CD14-positive monocyte (primary cell): ENCODE results near the gene ZP1. TPM values are rescaled to one million over a fixed set of nuclear protein-coding genes. Genes with fewer than 3 reads are reported as not detected.

Experiments used
- DNase-seq, 3 donors: peaks; one replicate each; pipeline ENCODE4 v3.0.0-alpha.2; 2011 to 2022
- H2AFZ ChIP-seq: 2 replicates; pipeline ENCODE4 v1.6.0; 2012; ENCODE audit warnings: mild to moderate bottlenecking, low read depth, low read length, inconsistent platforms; ENCODE audit not compliant: insufficient read depth, poor library complexity, severe bottlenecking
- H3K27ac ChIP-seq, 2 donors: 1 replicate in 1 of 2; 2 replicates in 1 of 2; pipeline ENCODE4 v1.5.1; 2012 to 2013; ENCODE audit warnings: low read length in 2 of 2, control low read depth in 1 of 2, inconsistent platforms in 1 of 2, low read depth in 1 of 2, mild to moderate bottlenecking in 1 of 2
- H3K27me3 ChIP-seq, 2 donors: one replicate each; pipeline versions ENCODE4 v1.6.0 to v1.6.1; 2011 to 2013; ENCODE audit warnings: low read length in 2 of 2; ENCODE audit not compliant: control insufficient read depth in 2 of 2, insufficient read depth in 2 of 2
- H3K36me3 ChIP-seq, 2 donors: replicated peaks in 1 of 2; 1 replicate in 1 of 2; 2 replicates in 1 of 2; pipeline versions ENCODE4 v1.5.1 to v1.6.1; 2012 to 2013; ENCODE audit warnings: low read length in 2 of 2, control low read depth in 1 of 2, inconsistent platforms in 1 of 2, mild to moderate bottlenecking in 1 of 2; ENCODE audit not compliant: insufficient read depth in 2 of 2, control insufficient read depth in 1 of 2
- H3K4me1 ChIP-seq, 2 donors: 1 replicate in 1 of 2; 2 replicates in 1 of 2; pipeline versions ENCODE4 v1.5.1 to v1.6.1; 2012 to 2013; ENCODE audit warnings: low read length in 2 of 2, control low read depth in 1 of 2, inconsistent platforms in 1 of 2, mild to moderate bottlenecking in 1 of 2, moderate library complexity in 1 of 2; ENCODE audit not compliant: insufficient read depth in 2 of 2, control insufficient read depth in 1 of 2
- H3K4me2 ChIP-seq: replicated peaks from 2 replicates; pipeline ENCODE3; 2012; ENCODE audit warnings: low read length, moderate library complexity, mild to moderate bottlenecking; ENCODE audit not compliant: poor library complexity, severe bottlenecking; ENCODE audit errors: extremely low read depth
- H3K4me3 ChIP-seq, 3 experiments: fragments of 200-600 bp in 1 of 3; sonication (generic) in 1 of 3; replicated peaks in 1 of 3; 1 replicate in 2 of 3; 2 replicates in 1 of 3; pipeline ENCODE4 v1.5.1; 2011 to 2013; ENCODE audit warnings: low read length in 3 of 3, mild to moderate bottlenecking in 3 of 3, control low read depth in 2 of 3, low read depth in 2 of 3, inconsistent platforms in 1 of 3, moderate library complexity in 1 of 3
- H3K79me2 ChIP-seq: 2 replicates; pipeline ENCODE4 v1.6.0; 2012; ENCODE audit warnings: mild to moderate bottlenecking, control low read depth, inconsistent platforms, low read length, moderate library complexity; ENCODE audit not compliant: insufficient read depth
- H3K9ac ChIP-seq: 2 replicates; pipeline ENCODE4 v1.6.0; 2017; ENCODE audit warnings: low read length, mild to moderate bottlenecking; ENCODE audit not compliant: insufficient read depth, poor library complexity, severe bottlenecking
- H3K9me3 ChIP-seq, 2 donors: replicated peaks in 1 of 2; 1 replicate in 1 of 2; 2 replicates in 1 of 2; pipeline versions ENCODE4 v1.5.1 to v1.6.1; 2012 to 2013; ENCODE audit warnings: low read length in 2 of 2, control low read depth in 1 of 2; ENCODE audit not compliant: control insufficient read depth in 1 of 2, insufficient read depth in 1 of 2
- H4K20me1 ChIP-seq: 2 replicates; pipeline ENCODE4 v1.6.0; 2012; ENCODE audit warnings: mild to moderate bottlenecking, low read length, control low read depth, moderate library complexity; ENCODE audit not compliant: insufficient read depth
- H3K27ac Mint-ChIP-seq, 7 donors: one replicate each; pipeline ENCODE4 v1.8.0; 2020; ENCODE audit warnings: mild to moderate bottlenecking in 7 of 7, mixed read lengths in 7 of 7, moderate library complexity in 6 of 7, inconsistent platforms in 2 of 7
- H3K27me3 Mint-ChIP-seq, 3 donors: one replicate each; pipeline ENCODE4 v1.8.0; 2021 to 2022; ENCODE audit warnings: low read depth in 3 of 3, mild to moderate bottlenecking in 3 of 3, mixed read lengths in 3 of 3, moderate library complexity in 3 of 3, inconsistent platforms in 1 of 3
- H3K36me3 Mint-ChIP-seq, 2 donors: one replicate each; pipeline ENCODE4 v1.8.0; 2020; ENCODE audit warnings: mixed read lengths in 2 of 2, inconsistent platforms in 1 of 2, mild to moderate bottlenecking in 1 of 2
- H3K4me1 Mint-ChIP-seq: one replicate; pipeline ENCODE4 v1.8.0; 2020; ENCODE audit warnings: mild to moderate bottlenecking, mixed read lengths
- H3K4me3 Mint-ChIP-seq, 2 donors: one replicate each; pipeline ENCODE4 v1.8.0; 2020; ENCODE audit warnings: mild to moderate bottlenecking in 2 of 2, mixed read lengths in 2 of 2, moderate library complexity in 1 of 2
- H3K9me3 Mint-ChIP-seq, 7 donors: one replicate each; pipeline ENCODE4 v1.8.0; 2020 to 2022; ENCODE audit warnings: mixed read lengths in 7 of 7, mild to moderate bottlenecking in 6 of 7, moderate library complexity in 6 of 7, inconsistent platforms in 2 of 7
- WGBS: methylation state at CpG from one replicate; pipeline ENCODE4 v1.1.5; 2013; ENCODE audit warnings: missing lambda C conversion rate; ENCODE audit not compliant: insufficient coverage; 5-methylcytosine and 5-hydroxymethylcytosine counted together
- intact Hi-C, 2 donors: fragments of 100-400 bp; cut with micrococcal nuclease; formaldehyde crosslinking; loops; one replicate each; pipeline versions ENCODE4 v1.15.0 to v1.15.1; 2023
- polyA plus RNA-seq, 3 donors: library from polyadenylated mRNA; depleted of rRNA in 1 of 3; unstranded in 2 of 3; stranded (reverse) in 1 of 3; fragments of 300-500 nt in 2 of 3; fragments of >200 nt in 1 of 3; fragmentation: Illumina TruSeq in 2 of 3; gene quantifications; 1 replicate in 2 of 3; 2 replicates in 1 of 3; pipeline ENCODE4 v1.2.3, GENCODE V29; 2012 to 2021
- TF ChIP-seq, protein P1 (sequence below): fragments of 200-600 bp; IDR thresholded peaks from one replicate; pipeline ENCODE4 v1.8.0; 2022; ENCODE audit warnings: antibody characterized with exemption, mild to moderate bottlenecking

The ZP1 gene
- polyA plus RNA-seq, 3 donors: 0.09 to 0.40 TPM; not detected in 1

DNA sequence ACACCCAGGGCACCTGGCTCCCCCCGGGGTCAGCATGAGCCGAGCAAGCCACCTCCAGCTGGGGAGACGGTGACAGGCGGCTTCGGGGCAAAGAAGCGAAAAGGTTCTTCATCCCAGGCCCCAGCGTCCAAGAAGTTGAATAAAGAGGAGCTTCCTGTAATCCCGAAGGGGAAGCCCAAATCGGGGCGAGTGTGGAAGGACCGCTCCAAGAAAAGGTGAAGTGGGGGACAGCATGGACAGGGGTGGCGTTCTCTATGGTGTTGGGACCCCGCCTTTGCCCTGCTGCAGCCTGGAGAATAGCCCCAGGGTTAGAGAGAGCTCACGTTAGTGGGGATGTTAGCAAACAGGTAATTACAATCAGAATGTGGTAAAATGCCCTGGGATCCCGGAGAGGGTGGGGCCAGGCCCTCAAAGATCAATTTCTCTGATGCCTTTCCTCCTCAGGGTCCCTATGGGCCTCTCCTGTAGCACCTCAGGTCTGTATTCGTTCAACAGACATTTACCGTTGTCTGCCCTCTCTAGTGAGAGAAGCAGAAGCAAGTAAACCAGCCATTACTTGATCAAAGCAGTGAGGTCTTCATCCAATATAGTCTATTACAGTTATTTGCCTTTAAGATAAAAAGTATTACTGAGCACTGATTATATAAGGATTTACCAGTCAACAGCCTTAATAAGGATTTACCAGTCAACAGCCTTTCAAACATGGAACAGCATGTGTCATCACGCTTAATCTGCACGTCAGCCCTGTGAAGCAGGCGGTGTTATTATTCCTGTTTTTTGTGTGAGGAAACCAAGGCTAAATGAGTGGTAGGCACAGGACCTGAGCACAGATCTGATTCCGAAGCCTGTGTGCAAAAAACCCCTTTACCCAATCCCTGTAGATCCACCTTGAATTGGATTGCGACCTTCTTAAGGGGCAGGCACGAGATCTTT, 24.4 kb upstream of the ZP1 start:
- peak overlapping the region; percentile 71 to 91 (median 89) for H3K4me3 ChIP-seq
- WGBS: 4% methylated on average over 15 of the region's 23 CpGs
- TF ChIP-seq, protein P1, sequence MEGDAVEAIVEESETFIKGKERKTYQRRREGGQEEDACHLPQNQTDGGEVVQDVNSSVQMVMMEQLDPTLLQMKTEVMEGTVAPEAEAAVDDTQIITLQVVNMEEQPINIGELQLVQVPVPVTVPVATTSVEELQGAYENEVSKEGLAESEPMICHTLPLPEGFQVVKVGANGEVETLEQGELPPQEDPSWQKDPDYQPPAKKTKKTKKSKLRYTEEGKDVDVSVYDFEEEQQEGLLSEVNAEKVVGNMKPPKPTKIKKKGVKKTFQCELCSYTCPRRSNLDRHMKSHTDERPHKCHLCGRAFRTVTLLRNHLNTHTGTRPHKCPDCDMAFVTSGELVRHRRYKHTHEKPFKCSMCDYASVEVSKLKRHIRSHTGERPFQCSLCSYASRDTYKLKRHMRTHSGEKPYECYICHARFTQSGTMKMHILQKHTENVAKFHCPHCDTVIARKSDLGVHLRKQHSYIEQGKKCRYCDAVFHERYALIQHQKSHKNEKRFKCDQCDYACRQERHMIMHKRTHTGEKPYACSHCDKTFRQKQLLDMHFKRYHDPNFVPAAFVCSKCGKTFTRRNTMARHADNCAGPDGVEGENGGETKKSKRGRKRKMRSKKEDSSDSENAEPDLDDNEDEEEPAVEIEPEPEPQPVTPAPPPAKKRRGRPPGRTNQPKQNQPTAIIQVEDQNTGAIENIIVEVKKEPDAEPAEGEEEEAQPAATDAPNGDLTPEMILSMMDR: no peak
- H3K36me3 ChIP-seq: peaks cover 6 to 10% of the 10 kb centered on the region in 2 donors
- no peaks in the 10 kb centered on the region for H4K20me1 ChIP-seq
- intact Hi-C loops: loop anchor here in 1 of 2 donors (5.0 kb wide), 1 partner anchor 64 kb away; the partner anchor contains the start of gene PRPF19
- Mint-ChIP-seq H3K36me3 (peaks cover 18% of the 10 kb centered on the region in 2 donors), H3K27me3 (peaks cover 0 to 5% (median 0%) of the 10 kb centered on the region in 3 donors), H3K9me3 (no peaks in the 10 kb centered on the region), H3K4me1 (peaks cover 43% of the 10 kb centered on the region), H3K27ac (peak overlapping the region; percentile 68 to 92 (median 86)), H3K4me3 (peak overlapping the region; percentile 86 to 90)
- peaks cover 31% of the 10 kb centered on the region for H3K79me2 ChIP-seq
- H3K27me3 ChIP-seq: no peaks in the 10 kb centered on the region
- peak in 1 of 3 donors; percentile 39 for DNase-seq
- peaks cover 33 to 41% of the 10 kb centered on the region in 2 donors for H3K4me1 ChIP-seq
- peak overlapping the region; percentile 78 for H3K9ac ChIP-seq
- peak overlapping the region; percentile 95 for H3K4me2 ChIP-seq
- no peaks in the 10 kb centered on the region for H3K9me3 ChIP-seq
- H2AFZ ChIP-seq: peak overlapping the region; percentile 98
- peak overlapping the region; percentile 56 to 85 for H3K27ac ChIP-seq

DNA sequence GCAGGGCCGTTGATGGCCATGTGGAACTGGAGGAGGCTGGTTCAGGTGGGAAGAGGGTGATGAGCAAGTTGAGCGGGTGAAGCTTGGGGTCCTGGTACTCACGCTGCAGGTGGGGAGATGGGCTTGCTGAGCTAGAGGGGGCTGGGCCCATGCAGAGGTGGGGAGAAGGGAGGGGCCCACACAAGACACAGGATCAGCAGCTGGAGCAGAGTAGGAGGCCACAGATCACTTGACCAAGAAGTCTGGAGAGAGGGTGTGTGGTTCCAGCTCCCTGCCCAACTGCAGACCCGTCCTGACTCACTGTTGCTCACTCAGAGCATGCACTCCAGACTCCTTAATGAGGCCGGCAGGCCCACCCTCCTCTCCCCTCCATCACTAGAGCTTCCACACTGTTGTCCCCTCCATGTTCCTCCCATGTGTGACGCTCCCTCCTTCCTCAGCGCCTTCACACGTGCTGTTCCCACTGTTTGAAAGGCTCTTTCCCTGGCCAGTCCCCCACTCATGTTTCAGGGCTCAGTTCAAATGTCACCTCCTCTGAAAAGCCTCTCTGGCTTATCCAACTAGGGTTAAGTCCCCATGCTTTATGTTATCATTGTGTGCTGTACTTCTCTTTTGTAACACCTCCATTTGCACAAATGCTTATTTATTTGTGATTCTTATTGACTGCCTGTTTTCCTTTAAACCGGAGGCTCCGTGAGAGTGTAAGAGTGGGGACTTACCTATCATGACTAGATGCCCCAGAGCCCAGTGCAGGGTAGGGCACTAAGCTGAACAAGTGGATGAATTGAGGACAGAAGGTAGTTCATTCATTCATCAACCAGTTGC, 23.1 kb upstream of the ZP1 start:
- no peaks in the 10 kb centered on the region for H4K20me1 ChIP-seq
- H3K27ac ChIP-seq: peak overlapping the region in 1 of 2 donors; percentile 10
- Mint-ChIP-seq H3K4me3 (peak overlapping the region; percentile 32 to 90), H3K27me3 (peaks cover 0 to 4% (median 0%) of the 10 kb centered on the region in 3 donors), H3K36me3 (peaks cover 29 to 30% of the 10 kb centered on the region in 2 donors), H3K9me3 (no peaks in the 10 kb centered on the region), H3K4me1 (peaks cover 49% of the 10 kb centered on the region), H3K27ac (peak overlapping the region in 3 of 7 donors; percentile 21 to 55 (median 24))
- H3K4me1 ChIP-seq: peaks cover 33 to 46% of the 10 kb centered on the region in 2 donors
- peaks cover 31% of the 10 kb centered on the region for H3K79me2 ChIP-seq
- peak overlapping the region; percentile 95 for H3K4me2 ChIP-seq
- no peaks in the 10 kb centered on the region for H3K27me3 ChIP-seq
- H3K9me3 ChIP-seq: no peaks in the 10 kb centered on the region
- no peak overlapping the region for H3K9ac ChIP-seq
- intact Hi-C loops: loop anchor here in 1 of 2 donors (5.0 kb wide), 1 partner anchor 63 kb away; the partner anchor contains the start of gene PRPF19
- no peak overlapping the region for H2AFZ ChIP-seq
- DNase-seq: no peak
- 90% methylated on average over 6 of the region's 10 CpGs for WGBS
- TF ChIP-seq, protein P1: no peak
- H3K36me3 ChIP-seq: peaks cover 19 to 20% of the 10 kb centered on the region in 2 donors
- H3K4me3 ChIP-seq: peak overlapping the region in 1 of 3 experiments; percentile 91
